Measurements from ENCODE around the gene CLIC3.

The CLIC3 gene

GRCh38 chr9:136952321-136952850 is 44.0 kb downstream of the CLIC3 start:
- no peak for DNase-seq (ENCODE audit: low read depth, low spot score)

DNA sequence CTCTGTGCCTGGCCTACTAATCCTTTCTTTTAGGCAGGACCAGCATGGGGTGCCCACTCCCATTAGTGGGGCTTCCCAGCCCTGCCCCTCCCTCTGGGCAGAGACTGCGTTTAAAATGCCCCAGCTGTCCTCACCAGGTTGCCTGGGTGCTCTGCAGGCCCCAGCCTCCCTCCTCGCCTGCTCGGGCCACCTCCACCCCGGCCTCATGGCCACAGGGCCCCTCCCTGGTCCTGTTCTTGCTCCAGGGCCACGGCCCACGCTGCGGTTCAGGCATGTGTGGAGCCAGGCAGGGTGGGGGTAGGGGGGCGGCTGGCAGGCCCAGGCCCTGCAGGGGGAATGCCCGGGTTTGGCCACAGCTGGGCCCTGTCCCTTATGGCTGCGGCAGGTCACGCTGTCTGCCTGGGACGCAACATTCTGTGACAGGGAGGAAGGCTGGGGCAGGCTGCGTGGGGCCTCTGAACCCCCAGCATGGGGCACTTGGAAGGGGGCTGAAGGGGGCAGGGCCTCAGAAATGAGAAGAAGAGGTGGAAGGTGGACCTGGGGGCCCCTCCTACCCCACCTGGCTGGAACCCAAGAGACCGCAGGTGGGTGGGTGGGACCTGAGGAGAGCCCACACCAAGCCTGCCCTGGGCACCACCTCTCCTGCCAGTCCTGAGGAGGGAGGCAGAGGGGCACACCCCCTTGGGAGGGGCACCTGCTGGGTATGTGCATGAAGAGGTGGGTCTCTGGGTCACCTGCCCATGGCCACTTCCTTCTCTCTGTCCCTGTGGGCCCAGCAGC is 44.6 kb downstream of the CLIC3 start, which contains the start of gene LCN12:
TSS of gene LCN12 (plus strand) at position 733 of the 780 bp plus-strand sequence. CDS start 55 bp downstream, outside the sequence.
- DNase-seq (ENCODE audit: low read depth, low spot score): no peak

DNA sequence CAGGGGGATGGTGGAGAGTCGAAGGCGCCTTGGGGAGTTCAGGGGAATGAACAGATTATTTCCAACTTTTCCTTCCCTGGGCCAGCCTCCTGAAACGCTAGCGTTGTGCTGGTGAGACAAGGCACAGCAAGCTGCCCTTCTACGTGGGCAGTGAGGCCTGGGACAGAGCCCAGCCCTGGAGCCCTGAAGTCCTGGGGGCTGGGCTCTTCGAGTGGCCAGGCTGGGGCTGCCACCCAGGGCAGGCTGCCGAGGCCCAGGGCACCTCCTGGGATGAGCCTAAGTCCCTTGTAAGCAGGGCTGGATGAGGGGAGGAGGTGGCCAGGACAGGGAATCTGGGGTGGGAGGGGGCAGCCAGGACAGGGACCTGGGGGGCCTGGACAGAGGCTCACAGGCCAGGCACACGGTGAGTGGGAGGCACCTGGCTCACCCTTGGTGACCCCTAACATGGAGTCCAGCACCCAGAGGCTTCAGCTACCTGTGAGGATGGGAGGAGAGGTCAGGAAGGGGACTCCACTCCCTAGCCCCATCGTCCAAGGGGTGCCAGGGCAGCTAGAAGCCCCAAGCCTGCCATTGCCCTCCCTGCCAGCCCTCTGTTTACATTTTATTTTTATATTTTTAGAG is 45.6 kb downstream of the CLIC3 start:
- no peak for DNase-seq (ENCODE audit: low read depth, low spot score)

DNA sequence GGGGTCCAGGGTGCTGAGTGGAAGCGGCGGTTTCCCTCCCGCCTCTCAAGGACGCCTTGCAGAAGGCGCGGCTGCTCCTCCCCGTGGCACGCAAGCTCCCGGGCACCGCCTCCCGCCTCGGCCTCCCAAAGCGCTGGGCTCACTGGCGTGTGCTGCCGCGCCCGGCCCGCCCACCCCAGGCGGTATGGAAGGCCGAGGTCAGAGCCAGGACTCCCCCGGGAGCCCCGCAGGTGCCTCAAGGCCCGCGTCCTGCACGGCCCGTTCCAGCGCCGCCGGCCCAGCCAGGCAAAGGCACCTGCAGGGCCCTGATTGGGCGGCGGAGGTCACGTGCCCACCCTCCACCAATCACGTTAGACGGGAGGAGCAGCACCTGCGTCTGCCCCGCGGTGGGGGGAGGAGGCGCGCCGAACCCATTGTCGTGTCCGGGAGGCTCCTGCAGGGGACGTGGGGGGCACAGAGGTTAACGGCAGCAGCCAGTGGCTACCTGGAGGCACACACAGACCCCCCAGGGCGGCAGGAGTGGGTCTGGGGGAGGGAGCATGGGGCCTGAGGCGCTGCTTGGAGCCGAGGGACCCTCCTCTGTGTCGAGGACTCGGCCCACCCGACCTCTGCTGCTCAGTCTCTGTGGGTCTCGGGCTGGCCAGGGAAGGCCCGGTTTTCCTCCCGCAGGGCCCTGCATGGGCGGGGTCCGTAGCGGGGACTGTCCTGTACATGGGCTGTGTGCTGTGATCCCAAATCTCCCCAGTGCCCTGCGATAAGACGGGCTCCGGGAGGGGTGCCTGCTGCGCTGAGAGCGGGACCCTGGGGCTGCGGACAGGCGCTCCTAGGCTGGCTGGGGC is 46.3 kb downstream of the CLIC3 start:
- DNase-seq (ENCODE audit: low read depth, low spot score): peak; percentile 93

DNA sequence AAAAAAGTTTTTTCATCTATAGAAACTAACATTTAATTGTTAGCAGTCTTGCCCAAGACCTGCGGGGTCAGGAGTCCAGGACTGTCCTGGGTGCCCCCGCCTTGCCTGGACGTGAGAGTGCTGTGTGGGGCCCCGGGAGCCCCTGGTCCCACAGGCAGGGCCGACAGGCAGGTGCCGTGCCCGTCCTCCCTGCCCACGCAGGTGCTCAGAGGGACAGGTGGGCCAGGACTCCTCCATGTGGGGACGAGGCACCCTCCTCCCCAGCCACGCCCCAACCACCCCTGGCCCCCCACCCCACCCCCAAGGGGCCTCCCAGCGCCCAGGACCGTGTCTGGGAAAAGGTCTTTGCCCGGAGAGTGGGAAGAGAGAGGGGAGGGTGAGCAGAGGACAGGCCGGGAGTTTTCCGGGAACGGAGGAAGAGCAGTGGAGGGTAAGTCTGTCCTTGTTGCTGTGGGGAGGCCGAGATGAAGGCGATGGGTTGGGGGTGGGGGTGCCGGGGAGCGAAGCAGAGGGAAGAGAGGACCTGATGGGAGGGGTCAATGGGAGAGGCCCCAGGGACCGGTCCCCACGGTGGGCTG is 47.0 kb downstream of the CLIC3 start:
- no peak for DNase-seq (ENCODE audit: low read depth, low spot score)

DNA sequence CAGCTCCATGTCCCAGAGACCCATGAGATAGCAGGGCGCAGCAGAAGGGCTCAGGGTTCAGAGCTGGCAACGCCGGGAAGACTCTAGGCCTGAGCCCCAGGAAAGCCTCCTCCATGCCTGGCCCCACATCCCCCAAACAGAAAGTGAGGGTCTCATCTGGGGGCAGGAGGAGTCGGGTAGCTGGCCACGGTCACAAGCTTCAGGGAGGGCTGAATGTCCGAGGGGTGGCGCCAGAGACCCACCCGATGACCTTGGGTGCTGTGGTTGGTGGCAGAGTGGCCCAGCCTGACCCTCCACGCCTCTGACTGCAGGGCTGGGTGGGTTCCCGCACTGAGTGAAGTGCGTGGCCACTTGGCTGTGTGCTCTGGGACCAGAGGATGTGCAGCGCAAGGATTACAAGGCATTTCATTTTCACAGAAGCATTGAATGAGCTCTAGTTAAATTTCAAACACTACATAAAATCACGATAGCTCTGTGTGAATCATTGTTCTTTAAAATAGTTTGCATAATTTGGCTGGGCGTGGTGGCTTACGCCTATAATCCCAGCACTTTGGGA is 48.3 kb downstream of the CLIC3 start:
- no peak for DNase-seq (ENCODE audit: low read depth, low spot score)

DNA sequence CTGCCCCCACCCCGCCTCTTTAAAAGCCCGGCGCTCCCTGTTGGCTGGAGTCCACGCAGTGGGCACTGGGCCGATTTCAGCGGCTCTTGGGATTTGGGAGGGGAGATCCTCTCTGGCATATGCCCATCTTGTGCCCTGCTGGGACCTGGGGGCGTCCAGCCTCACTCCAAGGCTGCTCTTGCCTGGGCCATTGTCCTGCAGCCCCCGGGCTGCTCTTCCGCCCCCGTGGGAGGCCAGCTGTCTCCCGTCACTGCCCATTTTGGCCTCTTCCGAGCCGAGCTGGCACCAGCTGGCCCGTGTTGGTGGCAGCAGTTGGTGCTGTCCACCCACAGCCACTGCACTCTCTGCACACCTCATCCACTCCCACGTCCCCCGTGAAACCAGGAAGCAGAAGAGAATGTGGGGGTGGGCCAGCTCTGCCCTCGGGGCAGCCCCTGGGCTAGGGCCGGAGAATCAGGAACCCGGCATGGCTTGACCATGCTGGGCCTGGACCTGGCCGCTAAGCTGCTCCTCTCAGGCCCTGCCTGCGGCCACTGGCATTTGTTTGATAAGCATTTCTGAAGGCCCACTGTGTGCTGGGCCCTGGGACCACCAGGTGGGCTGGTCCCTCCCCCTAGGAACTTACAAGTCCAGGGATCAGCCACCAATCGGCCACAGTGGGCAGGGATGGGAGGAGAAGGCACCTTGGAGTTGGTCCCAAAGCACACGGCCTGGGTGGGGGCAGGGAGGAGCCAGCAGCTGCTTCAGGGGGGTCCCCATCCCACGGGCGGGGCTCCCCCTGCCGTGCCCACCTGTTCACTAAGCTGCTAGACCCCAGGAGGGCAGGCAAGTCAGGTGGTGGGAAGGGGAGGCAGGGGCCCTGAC is 49.1 kb downstream of the CLIC3 start:
- no peak for DNase-seq (ENCODE audit: low read depth, low spot score)

- DNase-seq (ENCODE audit: low read depth, low spot score): no peak
Observed at GRCh38 chr9:136946228-136947027, 49.9 kb downstream of the CLIC3 start.

- no peak for DNase-seq (ENCODE audit: low read depth, low spot score)
Observed at GRCh38 chr9:136945333-136946227, 50.8 kb downstream of the CLIC3 start.
